K562 (cell line): ENCODE results near the gene APBA2. TPM values are rescaled to one million over a fixed set of nuclear protein-coding genes. Genes with fewer than 3 reads are reported as not detected.

Experiments
- BCOR ChIP-seq: fragments of 450-650 bp; IDR thresholded peaks from 2 replicates; pipeline ENCODE4 v1.6.1; 2016
- EGR1 ChIP-seq: fragments of 450-650 bp; conservative IDR thresholded peaks from 2 replicates; pipeline ENCODE4 v1.6.1; 2017; ENCODE audit warnings: mild to moderate bottlenecking
- EP300 ChIP-seq: IDR thresholded peaks from 2 replicates; pipeline ENCODE4 v1.6.1; 2012; ENCODE audit warnings: low read length, improper control_type of control experiment
- ERF ChIP-seq: fragments of 450-650 bp; formaldehyde crosslinking; IDR thresholded peaks from 2 replicates; pipeline ENCODE4 v1.4.0; 2020; ENCODE audit warnings: mild to moderate bottlenecking, mixed read lengths
- KAT2B ChIP-seq: IDR thresholded peaks from one replicate; pipeline ENCODE4 v1.6.1; 2012; ENCODE audit warnings: low read depth, mild to moderate bottlenecking, control low read depth, inconsistent platforms, low read length, moderate library complexity
- NFIX ChIP-seq: fragments of 250-450 bp; sonication (Bioruptor Pico); IDR thresholded peaks from 2 replicates; pipeline ENCODE4 v1.4.0; 2020; ENCODE audit warnings: low read depth, mild to moderate bottlenecking, moderate library complexity
- RB1 ChIP-seq: fragments of 450-650 bp; IDR thresholded peaks from 2 replicates; pipeline ENCODE4 v1.6.1; 2017; ENCODE audit warnings: low read depth, mild to moderate bottlenecking
- RCOR1 ChIP-seq, 2 experiments: IDR thresholded peaks; 2 replicates each; pipeline ENCODE4 v1.6.1; 2012; ENCODE audit warnings: low read depth in 2 of 2, low read length in 2 of 2, borderline replicate concordance in 1 of 2, improper control_type of control experiment in 1 of 2
- SP2 ChIP-seq: IDR thresholded peaks from 2 replicates; pipeline ENCODE4 v1.6.1; 2011; ENCODE audit warnings: mild to moderate bottlenecking, low read depth, low read length, moderate library complexity; ENCODE audit not compliant: poor library complexity, severe bottlenecking; ENCODE audit errors: extremely low read depth
- polyA plus RNA-seq, 8 experiments: library from polyadenylated mRNA; depleted of rRNA in 4 of 8; stranded (reverse) in 5 of 8; unstranded in 3 of 8; fragments of >200 nt; fragmentation: Nextera tagmentation in 2 of 8; fragmentation: Illumina TruSeq in 1 of 8; extraction: Ambion mirVana in 2 of 8; extraction: Trizol in 1 of 8; gene quantifications; 2 replicates each; pipeline versions ENCODE4 v1.2.1 to v1.2.3, GENCODE V29; 2011 to 2014; ENCODE audit warnings: inconsistent platforms in 1 of 8, missing spikeins in 1 of 8
- total RNA-seq, 7 experiments: library from RNA; depleted of rRNA in 6 of 7; stranded (reverse); fragments of >200 nt in 6 of 7; fragmentation: Illumina TruSeq in 2 of 7; extraction: Trizol in 2 of 7; gene quantifications; 2 replicates each; pipeline versions ENCODE4 v1.2.1 to v1.2.3, GENCODE V29; 2011 to 2021; ENCODE audit warnings: low replicate concordance in 1 of 7
- TF ChIP-seq, protein P1 (sequence below): fragments of 450-650 bp; IDR thresholded peaks from 2 replicates; pipeline ENCODE4 v1.6.1; 2016; ENCODE audit warnings: mild to moderate bottlenecking, moderate library complexity
- TF ChIP-seq, protein P2 (sequence below): sonication (generic); formaldehyde crosslinking; IDR thresholded peaks from 2 replicates; pipeline ENCODE4 v1.8.0; 2022; ENCODE audit warnings: mild to moderate bottlenecking, missing genetic modification reagents
- TF ChIP-seq, protein P3 (sequence below), 2 experiments: fragments of 450-650 bp in 1 of 2; IDR thresholded peaks; 2 replicates each; pipeline ENCODE4 v1.6.1; 2011 to 2017; ENCODE audit warnings: low read depth in 2 of 2, antibody characterized with exemption in 1 of 2, borderline replicate concordance in 1 of 2, low read length in 1 of 2, mild to moderate bottlenecking in 1 of 2, mixed read lengths in 1 of 2; ENCODE audit not compliant: control insufficient read depth in 1 of 2

APBA2 gene
- total and polyA plus RNA-seq, 9 of the 15 experiments (the other 6 are each of a cell fraction or from before 2014, with no cell fraction given) = 0.24 to 40.9 (median 25.2) TPM

DNA sequence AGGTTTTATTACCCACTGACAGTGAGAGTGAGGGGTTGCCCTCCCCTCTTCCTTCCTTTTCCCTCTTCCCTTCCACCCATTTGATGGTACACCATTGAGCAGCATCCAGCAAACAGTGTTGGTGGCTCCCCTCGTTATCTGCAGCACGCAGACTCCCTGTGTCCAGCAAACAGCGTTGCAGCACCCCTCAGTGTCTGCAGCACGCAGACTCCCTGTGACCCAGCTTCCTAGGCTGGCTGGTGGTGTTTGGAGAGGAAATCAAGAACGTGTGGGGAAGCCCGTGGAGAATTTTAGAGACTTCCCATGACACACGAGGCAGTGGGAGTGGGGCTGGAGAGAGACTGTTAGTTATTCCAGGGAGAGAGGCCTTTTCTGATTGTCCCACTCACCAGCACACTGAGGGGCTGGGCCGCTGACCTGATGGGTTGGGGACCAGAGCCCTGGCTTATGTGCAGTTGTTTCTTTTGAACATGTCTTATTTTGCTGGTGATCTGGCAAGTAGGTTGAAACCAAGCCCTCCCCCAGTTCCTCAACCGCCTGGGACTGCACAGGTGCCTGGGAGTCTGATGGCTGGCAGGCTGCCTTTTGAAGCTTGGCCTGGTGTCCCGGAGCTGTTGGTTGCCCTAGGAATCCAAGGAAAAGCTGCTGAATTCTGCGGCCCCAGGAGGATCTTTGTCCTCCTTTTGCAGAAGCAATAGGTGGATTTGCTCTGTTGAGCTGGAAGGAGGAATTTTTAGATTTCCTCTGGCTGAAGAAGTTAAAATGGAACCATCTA is 19.0 kb downstream of the APBA2 start (continued):
- no peak for TF ChIP-seq KAT2B
- TF ChIP-seq RB1 = no peak
- TF ChIP-seq, protein P1, sequence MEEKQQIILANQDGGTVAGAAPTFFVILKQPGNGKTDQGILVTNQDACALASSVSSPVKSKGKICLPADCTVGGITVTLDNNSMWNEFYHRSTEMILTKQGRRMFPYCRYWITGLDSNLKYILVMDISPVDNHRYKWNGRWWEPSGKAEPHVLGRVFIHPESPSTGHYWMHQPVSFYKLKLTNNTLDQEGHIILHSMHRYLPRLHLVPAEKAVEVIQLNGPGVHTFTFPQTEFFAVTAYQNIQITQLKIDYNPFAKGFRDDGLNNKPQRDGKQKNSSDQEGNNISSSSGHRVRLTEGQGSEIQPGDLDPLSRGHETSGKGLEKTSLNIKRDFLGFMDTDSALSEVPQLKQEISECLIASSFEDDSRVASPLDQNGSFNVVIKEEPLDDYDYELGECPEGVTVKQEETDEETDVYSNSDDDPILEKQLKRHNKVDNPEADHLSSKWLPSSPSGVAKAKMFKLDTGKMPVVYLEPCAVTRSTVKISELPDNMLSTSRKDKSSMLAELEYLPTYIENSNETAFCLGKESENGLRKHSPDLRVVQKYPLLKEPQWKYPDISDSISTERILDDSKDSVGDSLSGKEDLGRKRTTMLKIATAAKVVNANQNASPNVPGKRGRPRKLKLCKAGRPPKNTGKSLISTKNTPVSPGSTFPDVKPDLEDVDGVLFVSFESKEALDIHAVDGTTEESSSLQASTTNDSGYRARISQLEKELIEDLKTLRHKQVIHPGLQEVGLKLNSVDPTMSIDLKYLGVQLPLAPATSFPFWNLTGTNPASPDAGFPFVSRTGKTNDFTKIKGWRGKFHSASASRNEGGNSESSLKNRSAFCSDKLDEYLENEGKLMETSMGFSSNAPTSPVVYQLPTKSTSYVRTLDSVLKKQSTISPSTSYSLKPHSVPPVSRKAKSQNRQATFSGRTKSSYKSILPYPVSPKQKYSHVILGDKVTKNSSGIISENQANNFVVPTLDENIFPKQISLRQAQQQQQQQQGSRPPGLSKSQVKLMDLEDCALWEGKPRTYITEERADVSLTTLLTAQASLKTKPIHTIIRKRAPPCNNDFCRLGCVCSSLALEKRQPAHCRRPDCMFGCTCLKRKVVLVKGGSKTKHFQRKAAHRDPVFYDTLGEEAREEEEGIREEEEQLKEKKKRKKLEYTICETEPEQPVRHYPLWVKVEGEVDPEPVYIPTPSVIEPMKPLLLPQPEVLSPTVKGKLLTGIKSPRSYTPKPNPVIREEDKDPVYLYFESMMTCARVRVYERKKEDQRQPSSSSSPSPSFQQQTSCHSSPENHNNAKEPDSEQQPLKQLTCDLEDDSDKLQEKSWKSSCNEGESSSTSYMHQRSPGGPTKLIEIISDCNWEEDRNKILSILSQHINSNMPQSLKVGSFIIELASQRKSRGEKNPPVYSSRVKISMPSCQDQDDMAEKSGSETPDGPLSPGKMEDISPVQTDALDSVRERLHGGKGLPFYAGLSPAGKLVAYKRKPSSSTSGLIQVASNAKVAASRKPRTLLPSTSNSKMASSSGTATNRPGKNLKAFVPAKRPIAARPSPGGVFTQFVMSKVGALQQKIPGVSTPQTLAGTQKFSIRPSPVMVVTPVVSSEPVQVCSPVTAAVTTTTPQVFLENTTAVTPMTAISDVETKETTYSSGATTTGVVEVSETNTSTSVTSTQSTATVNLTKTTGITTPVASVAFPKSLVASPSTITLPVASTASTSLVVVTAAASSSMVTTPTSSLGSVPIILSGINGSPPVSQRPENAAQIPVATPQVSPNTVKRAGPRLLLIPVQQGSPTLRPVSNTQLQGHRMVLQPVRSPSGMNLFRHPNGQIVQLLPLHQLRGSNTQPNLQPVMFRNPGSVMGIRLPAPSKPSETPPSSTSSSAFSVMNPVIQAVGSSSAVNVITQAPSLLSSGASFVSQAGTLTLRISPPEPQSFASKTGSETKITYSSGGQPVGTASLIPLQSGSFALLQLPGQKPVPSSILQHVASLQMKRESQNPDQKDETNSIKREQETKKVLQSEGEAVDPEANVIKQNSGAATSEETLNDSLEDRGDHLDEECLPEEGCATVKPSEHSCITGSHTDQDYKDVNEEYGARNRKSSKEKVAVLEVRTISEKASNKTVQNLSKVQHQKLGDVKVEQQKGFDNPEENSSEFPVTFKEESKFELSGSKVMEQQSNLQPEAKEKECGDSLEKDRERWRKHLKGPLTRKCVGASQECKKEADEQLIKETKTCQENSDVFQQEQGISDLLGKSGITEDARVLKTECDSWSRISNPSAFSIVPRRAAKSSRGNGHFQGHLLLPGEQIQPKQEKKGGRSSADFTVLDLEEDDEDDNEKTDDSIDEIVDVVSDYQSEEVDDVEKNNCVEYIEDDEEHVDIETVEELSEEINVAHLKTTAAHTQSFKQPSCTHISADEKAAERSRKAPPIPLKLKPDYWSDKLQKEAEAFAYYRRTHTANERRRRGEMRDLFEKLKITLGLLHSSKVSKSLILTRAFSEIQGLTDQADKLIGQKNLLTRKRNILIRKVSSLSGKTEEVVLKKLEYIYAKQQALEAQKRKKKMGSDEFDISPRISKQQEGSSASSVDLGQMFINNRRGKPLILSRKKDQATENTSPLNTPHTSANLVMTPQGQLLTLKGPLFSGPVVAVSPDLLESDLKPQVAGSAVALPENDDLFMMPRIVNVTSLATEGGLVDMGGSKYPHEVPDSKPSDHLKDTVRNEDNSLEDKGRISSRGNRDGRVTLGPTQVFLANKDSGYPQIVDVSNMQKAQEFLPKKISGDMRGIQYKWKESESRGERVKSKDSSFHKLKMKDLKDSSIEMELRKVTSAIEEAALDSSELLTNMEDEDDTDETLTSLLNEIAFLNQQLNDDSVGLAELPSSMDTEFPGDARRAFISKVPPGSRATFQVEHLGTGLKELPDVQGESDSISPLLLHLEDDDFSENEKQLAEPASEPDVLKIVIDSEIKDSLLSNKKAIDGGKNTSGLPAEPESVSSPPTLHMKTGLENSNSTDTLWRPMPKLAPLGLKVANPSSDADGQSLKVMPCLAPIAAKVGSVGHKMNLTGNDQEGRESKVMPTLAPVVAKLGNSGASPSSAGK = no peak
- TF ChIP-seq, protein P2, sequence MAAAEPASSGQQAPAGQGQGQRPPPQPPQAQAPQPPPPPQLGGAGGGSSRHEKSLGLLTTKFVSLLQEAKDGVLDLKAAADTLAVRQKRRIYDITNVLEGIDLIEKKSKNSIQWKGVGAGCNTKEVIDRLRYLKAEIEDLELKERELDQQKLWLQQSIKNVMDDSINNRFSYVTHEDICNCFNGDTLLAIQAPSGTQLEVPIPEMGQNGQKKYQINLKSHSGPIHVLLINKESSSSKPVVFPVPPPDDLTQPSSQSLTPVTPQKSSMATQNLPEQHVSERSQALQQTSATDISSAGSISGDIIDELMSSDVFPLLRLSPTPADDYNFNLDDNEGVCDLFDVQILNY = no peak
- TF ChIP-seq NFIX (CRISPR knock-in tag) = no peak
- TF ChIP-seq EGR1 = no peak
- TF ChIP-seq EP300 = peak; percentile 74
- TF ChIP-seq, protein P3, sequence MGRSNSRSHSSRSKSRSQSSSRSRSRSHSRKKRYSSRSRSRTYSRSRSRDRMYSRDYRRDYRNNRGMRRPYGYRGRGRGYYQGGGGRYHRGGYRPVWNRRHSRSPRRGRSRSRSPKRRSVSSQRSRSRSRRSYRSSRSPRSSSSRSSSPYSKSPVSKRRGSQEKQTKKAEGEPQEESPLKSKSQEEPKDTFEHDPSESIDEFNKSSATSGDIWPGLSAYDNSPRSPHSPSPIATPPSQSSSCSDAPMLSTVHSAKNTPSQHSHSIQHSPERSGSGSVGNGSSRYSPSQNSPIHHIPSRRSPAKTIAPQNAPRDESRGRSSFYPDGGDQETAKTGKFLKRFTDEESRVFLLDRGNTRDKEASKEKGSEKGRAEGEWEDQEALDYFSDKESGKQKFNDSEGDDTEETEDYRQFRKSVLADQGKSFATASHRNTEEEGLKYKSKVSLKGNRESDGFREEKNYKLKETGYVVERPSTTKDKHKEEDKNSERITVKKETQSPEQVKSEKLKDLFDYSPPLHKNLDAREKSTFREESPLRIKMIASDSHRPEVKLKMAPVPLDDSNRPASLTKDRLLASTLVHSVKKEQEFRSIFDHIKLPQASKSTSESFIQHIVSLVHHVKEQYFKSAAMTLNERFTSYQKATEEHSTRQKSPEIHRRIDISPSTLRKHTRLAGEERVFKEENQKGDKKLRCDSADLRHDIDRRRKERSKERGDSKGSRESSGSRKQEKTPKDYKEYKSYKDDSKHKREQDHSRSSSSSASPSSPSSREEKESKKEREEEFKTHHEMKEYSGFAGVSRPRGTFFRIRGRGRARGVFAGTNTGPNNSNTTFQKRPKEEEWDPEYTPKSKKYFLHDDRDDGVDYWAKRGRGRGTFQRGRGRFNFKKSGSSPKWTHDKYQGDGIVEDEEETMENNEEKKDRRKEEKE (IDR thresholded peaks at IDR 0.05; ENCODE audit: borderline replicate concordance in 1 of 2, control insufficient read depth in 1 of 2, low read depth in 2 of 2, low read length in 1 of 2) = no peak
- TF ChIP-seq SP2 = no peak
- TF ChIP-seq BCOR = no peak
- peak; percentile 21 to 84; a peak in 2 of 4 replicates for TF ChIP-seq RCOR1 (IDR thresholded peaks at IDR 0.05; ENCODE audit: borderline replicate concordance in 1 of 2, low read depth in 2 of 2, low read length in 2 of 2)
- no peak for TF ChIP-seq ERF
